Spleen (tissue), 7 donors: ENCODE measurements around the gene MYLK.

ENCODE experiments used
- CTCF ChIP-seq, 11 experiments: fragments of 200-600 bp in 7 of 11; fragments of 450-650 bp in 4 of 11; sonication (generic) in 4 of 11; IDR thresholded peaks in 8 of 11; conservative IDR thresholded peaks in 3 of 11; 1 replicate in 7 of 11; 2 replicates in 4 of 11; pipeline versions ENCODE4 v1.4.0 to v1.8.0; 2016 to 2021; ENCODE audit warnings: antibody characterized with exemption in 11 of 11, inconsistent platforms in 4 of 11, mild to moderate bottlenecking in 1 of 11
- POLR2A ChIP-seq, 3 donors: fragments of 450-650 bp; IDR thresholded peaks; one replicate each; pipeline ENCODE4 v1.5.1; 2017; ENCODE audit warnings: antibody characterized with exemption in 3 of 3, mild to moderate bottlenecking in 1 of 3
- donor health status: DM: no; HTN: no; CAD: no; lungs with moderate emphysema.
- donor health status: DM: no; HTN: no; CAD: no.
- donor health status: DM: no; HTN: no; CAD: no.

- TF ChIP-seq CTCF (IDR thresholded peaks at IDR 0.05 in 8 of 11, conservative IDR thresholded peaks at IDR 0.05 in 3 of 11) (no peak), POLR2A (IDR thresholded peaks at IDR 0.05) (no peak)
Measured at GRCh38 chr3:123834631-123835030, 49.5 kb downstream of the MYLK start.
